HCT116 (cell line): ENCODE measurements around the gene FOXP1. TPM values are rescaled to one million over a fixed set of nuclear protein-coding genes. Genes with fewer than 3 reads are reported as not detected.

Source experiments
- ATAC-seq: fragments of 200-7000 bp; cut with Tn5 transposase; 2 replicates; pipeline ENCODE4 v1.9.1; 2020; ENCODE audit warnings: mild to moderate bottlenecking, moderate library complexity
- BruUV-seq: library from RNA; stranded (reverse); fragments of 400-500 nt; replicated peaks from 2 replicates; lab custom pipeline; 2021; lab: Mats Ljungman, UMichigan
- CTCF ChIA-PET: fragments of 300-600 bp; sonication (Branson Sonifier 250); formaldehyde crosslinking; loops from one replicate; lab custom pipeline; 2021; ENCODE audit warnings: antibody characterized with exemption; lab: Charles Lee
- POLR2A ChIA-PET: fragments of 300-600, 350-600 bp; sonication (Branson Sonifier 250); formaldehyde crosslinking; loops from one replicate; lab custom pipeline; 2021; ENCODE audit warnings: antibody characterized with exemption; lab: Charles Lee
- RAD21 ChIA-PET, 2 experiments: fragments of 300-600 bp; sonication (Branson Sonifier 250); formaldehyde crosslinking; loops; one replicate each; lab custom pipeline; 2023; ENCODE audit warnings: low total read pairs in 2 of 2; ENCODE audit not compliant: uncharacterized antibody in 2 of 2, unreplicated experiment in 2 of 2, low non-redundant PET in 1 of 2; lab: Charles Lee
- DNase-seq: peaks from one replicate; pipeline ENCODE4 v3.0.0-alpha.2; 2010; ENCODE audit warnings: low read depth, low spot score
- H2AFZ ChIP-seq: fragments of 200-600 bp; shearing (Covaris generic), sonication (generic); 2 replicates; pipeline ENCODE4 v1.6.1; 2017; ENCODE audit warnings: low read depth, mixed run types, mixed read lengths, antibody characterized with exemption, low read length; ENCODE audit not compliant: poor library complexity, severe bottlenecking
- H3K27ac ChIP-seq: 2 replicates; pipeline ENCODE4 v1.5.1; 2012; ENCODE audit warnings: low read depth, low read length
- H3K27me3 ChIP-seq: fragments of 200-600 bp; sonication (generic); 2 replicates; pipeline ENCODE4 v1.6.1; 2016; ENCODE audit warnings: mixed run types, low read length, mixed read lengths; ENCODE audit not compliant: insufficient read depth
- H3K36me3 ChIP-seq, 2 experiments: fragments of 200-500 bp in 1 of 2; fragments of 200-600 bp in 1 of 2; sonication (Bioruptor generic) in 1 of 2; sonication (generic) in 1 of 2; 2 replicates each; pipeline versions ENCODE4 v1.5.1 to v1.6.1; 2014 to 2016; ENCODE audit warnings: low read length in 2 of 2, inconsistent platforms in 1 of 2, mixed read lengths in 1 of 2, mixed run types in 1 of 2; ENCODE audit not compliant: insufficient read depth in 2 of 2, control insufficient read depth in 1 of 2
- H3K4me1 ChIP-seq, 2 experiments: fragments of 200-600 bp in 1 of 2; sonication (generic) in 1 of 2; 2 replicates each; pipeline versions ENCODE4 v1.5.1 to v1.6.1; 2012 to 2017; ENCODE audit warnings: low read length in 2 of 2, inconsistent platforms in 1 of 2, mild to moderate bottlenecking in 1 of 2, mixed read lengths in 1 of 2, mixed run types in 1 of 2, moderate library complexity in 1 of 2; ENCODE audit not compliant: insufficient read depth in 2 of 2, control insufficient read depth in 1 of 2
- H3K4me2 ChIP-seq: fragments of 200-600 bp; sonication (generic); 2 replicates; pipeline ENCODE4 v1.6.1; 2017; ENCODE audit warnings: mixed run types, low read length, mixed read lengths
- H3K4me3 ChIP-seq, 2 experiments: fragments of 200-600 bp in 1 of 2; sonication (generic) in 1 of 2; replicated peaks in 1 of 2; 2 replicates each; pipeline ENCODE4 v1.5.1; 2011 to 2016; ENCODE audit warnings: low read length in 2 of 2, control low read depth in 1 of 2, low read depth in 1 of 2, mild to moderate bottlenecking in 1 of 2, mixed read lengths in 1 of 2, mixed run types in 1 of 2
- H3K79me2 ChIP-seq: fragments of 200-600 bp; sonication (generic); 2 replicates; pipeline ENCODE4 v1.6.1; 2017; ENCODE audit warnings: mild to moderate bottlenecking, mixed run types, low read length, moderate library complexity, mixed read lengths; ENCODE audit not compliant: insufficient read depth
- H3K9ac ChIP-seq: fragments of 200-600 bp; sonication (generic); 2 replicates; pipeline ENCODE4 v1.6.1; 2016; ENCODE audit warnings: low read length, mixed read lengths
- H3K9me2 ChIP-seq: fragments of 200-600 bp; sonication (generic), shearing (Covaris generic); 2 replicates; pipeline ENCODE4 v1.6.1; 2017; ENCODE audit warnings: mixed run types, mild to moderate bottlenecking, moderate library complexity; ENCODE audit not compliant: insufficient read depth
- H3K9me3 ChIP-seq, 2 experiments: fragments of 200-500 bp in 1 of 2; fragments of 200-600 bp in 1 of 2; sonication (Bioruptor generic) in 1 of 2; sonication (generic) in 1 of 2; 2 replicates each; pipeline ENCODE4 v1.6.1; 2014 to 2017; ENCODE audit warnings: low read length in 2 of 2, mixed read lengths in 2 of 2, inconsistent platforms in 1 of 2, low read depth in 1 of 2, mild to moderate bottlenecking in 1 of 2, mixed run types in 1 of 2, moderate library complexity in 1 of 2; ENCODE audit not compliant: control insufficient read depth in 1 of 2, insufficient read depth in 1 of 2
- H4K20me1 ChIP-seq: fragments of 200-600 bp; sonication (generic), shearing (Covaris generic); 2 replicates; pipeline ENCODE4 v1.6.1; 2017; ENCODE audit warnings: mixed run types, mild to moderate bottlenecking, moderate library complexity; ENCODE audit not compliant: insufficient read depth
- CEBPB ChIP-seq: IDR thresholded peaks from 2 replicates; pipeline ENCODE4 v1.6.1; 2012; ENCODE audit warnings: low read depth
- CTCF ChIP-seq, 3 experiments: fragments of 200-600 bp in 1 of 3; sonication (generic) in 1 of 3; IDR thresholded peaks in 2 of 3; conservative IDR thresholded peaks in 1 of 3; 2 replicates each; pipeline ENCODE4 v1.5.1; 2012 to 2017; ENCODE audit warnings: low read depth in 2 of 3, low read length in 2 of 3, antibody characterized with exemption in 1 of 3, borderline replicate concordance in 1 of 3, control low read depth in 1 of 3, mild to moderate bottlenecking in 1 of 3, mixed read lengths in 1 of 3, mixed run types in 1 of 3, moderate library complexity in 1 of 3; ENCODE audit not compliant: insufficient read depth in 1 of 3
- EGR1 ChIP-seq: IDR thresholded peaks from 2 replicates; pipeline ENCODE4 v1.6.1; 2012; ENCODE audit warnings: low read depth
- EZH2 ChIP-seq: fragments of 200-600 bp; sonication (generic); IDR thresholded peaks from 2 replicates; pipeline ENCODE4 v1.6.1; 2017; ENCODE audit warnings: antibody characterized with exemption, mixed run types
- EZH2phosphoT487 ChIP-seq: fragments of 200-600 bp; IDR thresholded peaks from 2 replicates; pipeline ENCODE4 v1.6.1; 2018; ENCODE audit warnings: antibody characterized with exemption, borderline replicate concordance
- FOSL1 ChIP-seq: IDR thresholded peaks from 2 replicates; pipeline ENCODE4 v1.6.1; 2012; ENCODE audit warnings: low read depth
- JUND ChIP-seq: IDR thresholded peaks from 2 replicates; pipeline ENCODE4 v1.6.1; 2012
- POLR2A ChIP-seq: IDR thresholded peaks from 2 replicates; pipeline ENCODE4 v1.7.0; 2011; ENCODE audit warnings: borderline replicate concordance; ENCODE audit not compliant: insufficient read depth, insufficient read length; ENCODE audit errors: extremely low read depth
- POLR2AphosphoS5 ChIP-seq: IDR thresholded peaks from 2 replicates; pipeline ENCODE4 v1.6.1; 2011; ENCODE audit warnings: mild to moderate bottlenecking, low read depth, low read length, moderate library complexity
- RAD21 ChIP-seq: IDR thresholded peaks from 2 replicates; pipeline ENCODE4 v1.6.1; 2012; ENCODE audit warnings: low read depth, mild to moderate bottlenecking
- SIN3A ChIP-seq: IDR thresholded peaks from 2 replicates; pipeline ENCODE4 v1.6.1; 2012; ENCODE audit warnings: low read depth
- SP1 ChIP-seq: IDR thresholded peaks from 2 replicates; pipeline ENCODE4 v1.6.1; 2012; ENCODE audit warnings: low read depth
- SRF ChIP-seq: IDR thresholded peaks from 2 replicates; pipeline ENCODE4 v1.6.1; 2012; ENCODE audit warnings: low read depth
- TCF7L2 ChIP-seq: IDR thresholded peaks from 2 replicates; pipeline ENCODE4 v1.7.0; 2011; ENCODE audit warnings: borderline replicate concordance, inconsistent platforms; ENCODE audit not compliant: insufficient read depth, insufficient read length; ENCODE audit errors: extremely low read depth
- ZFX ChIP-seq: fragments of 450-650 bp; IDR thresholded peaks from 2 replicates; pipeline ENCODE4 v1.6.1; 2017
- intact Hi-C: fragments of 100-400 bp; cut with micrococcal nuclease; formaldehyde crosslinking; loops from 2 replicates; pipeline ENCODE4 v1.10.0; 2022
- total RNA-seq: library from RNA; stranded (reverse); gene quantifications from one replicate; pipeline ENCODE4 v1.2.1, GENCODE V29; 2021; ENCODE audit not compliant: unreplicated experiment
- TF ChIP-seq, protein P1 (sequence below): IDR thresholded peaks from 2 replicates; pipeline ENCODE4 v1.6.1; 2011; ENCODE audit warnings: mild to moderate bottlenecking, low read length, moderate library complexity; ENCODE audit not compliant: insufficient replicate concordance; ENCODE audit errors: extremely low read depth
- TF ChIP-seq, protein P2 (sequence below): IDR thresholded peaks from 2 replicates; pipeline ENCODE4 v1.6.1; 2012; ENCODE audit warnings: low read depth

FOXP1 gene
- total RNA-seq, 1 experiment from 2014 or later = 11.4 TPM

GRCh38 chr3:71629711-71630110 is 46.2 kb upstream of the FOXP1 start:
- Histone ChIP-seq H3K4me3 (no peak overlapping the region), H3K9me3 (no peaks in the 10 kb centered on the region), H3K4me1 (no peaks in the 10 kb centered on the region), H3K79me2 (no peaks in the 10 kb centered on the region), H3K36me3 (no peaks in the 10 kb centered on the region), H3K27me3 (no peaks in the 10 kb centered on the region), H2AFZ (no peak overlapping the region), H3K9ac (no peak overlapping the region), H3K4me2 (no peak overlapping the region), H3K27ac (no peak overlapping the region), H4K20me1 (no peaks in the 10 kb centered on the region)
- no TSS peak for BruUV-seq
- ChIA-PET CTCF (no interaction called here), POLR2A (no interaction called here)
- DNase-seq (no peak), ATAC-seq (no peak)
- intact Hi-C loops = no loop called here
- TF ChIP-seq SIN3A (no peak), EZH2phosphoT487 (no peak), SP1 (no peak), FOSL1 (no peak), CTCF (IDR thresholded peaks at IDR 0.05 in 2 of 3, conservative IDR thresholded peaks at IDR 0.05 in 1 of 3; ENCODE audit: borderline replicate concordance in 1 of 3, insufficient read depth in 1 of 3, low read depth in 2 of 3, low read length in 2 of 3) (no peak), ZFX (no peak), TCF7L2 (no peak), RAD21 (no peak), POLR2AphosphoS5 (no peak), CEBPB (no peak), EGR1 (no peak), POLR2A (no peak), JUND (no peak), EZH2 (no peak), SRF (no peak)
- TF ChIP-seq, protein P1, sequence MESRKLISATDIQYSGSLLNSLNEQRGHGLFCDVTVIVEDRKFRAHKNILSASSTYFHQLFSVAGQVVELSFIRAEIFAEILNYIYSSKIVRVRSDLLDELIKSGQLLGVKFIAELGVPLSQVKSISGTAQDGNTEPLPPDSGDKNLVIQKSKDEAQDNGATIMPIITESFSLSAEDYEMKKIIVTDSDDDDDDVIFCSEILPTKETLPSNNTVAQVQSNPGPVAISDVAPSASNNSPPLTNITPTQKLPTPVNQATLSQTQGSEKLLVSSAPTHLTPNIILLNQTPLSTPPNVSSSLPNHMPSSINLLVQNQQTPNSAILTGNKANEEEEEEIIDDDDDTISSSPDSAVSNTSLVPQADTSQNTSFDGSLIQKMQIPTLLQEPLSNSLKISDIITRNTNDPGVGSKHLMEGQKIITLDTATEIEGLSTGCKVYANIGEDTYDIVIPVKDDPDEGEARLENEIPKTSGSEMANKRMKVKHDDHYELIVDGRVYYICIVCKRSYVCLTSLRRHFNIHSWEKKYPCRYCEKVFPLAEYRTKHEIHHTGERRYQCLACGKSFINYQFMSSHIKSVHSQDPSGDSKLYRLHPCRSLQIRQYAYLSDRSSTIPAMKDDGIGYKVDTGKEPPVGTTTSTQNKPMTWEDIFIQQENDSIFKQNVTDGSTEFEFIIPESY = no peak
- TF ChIP-seq, protein P2, sequence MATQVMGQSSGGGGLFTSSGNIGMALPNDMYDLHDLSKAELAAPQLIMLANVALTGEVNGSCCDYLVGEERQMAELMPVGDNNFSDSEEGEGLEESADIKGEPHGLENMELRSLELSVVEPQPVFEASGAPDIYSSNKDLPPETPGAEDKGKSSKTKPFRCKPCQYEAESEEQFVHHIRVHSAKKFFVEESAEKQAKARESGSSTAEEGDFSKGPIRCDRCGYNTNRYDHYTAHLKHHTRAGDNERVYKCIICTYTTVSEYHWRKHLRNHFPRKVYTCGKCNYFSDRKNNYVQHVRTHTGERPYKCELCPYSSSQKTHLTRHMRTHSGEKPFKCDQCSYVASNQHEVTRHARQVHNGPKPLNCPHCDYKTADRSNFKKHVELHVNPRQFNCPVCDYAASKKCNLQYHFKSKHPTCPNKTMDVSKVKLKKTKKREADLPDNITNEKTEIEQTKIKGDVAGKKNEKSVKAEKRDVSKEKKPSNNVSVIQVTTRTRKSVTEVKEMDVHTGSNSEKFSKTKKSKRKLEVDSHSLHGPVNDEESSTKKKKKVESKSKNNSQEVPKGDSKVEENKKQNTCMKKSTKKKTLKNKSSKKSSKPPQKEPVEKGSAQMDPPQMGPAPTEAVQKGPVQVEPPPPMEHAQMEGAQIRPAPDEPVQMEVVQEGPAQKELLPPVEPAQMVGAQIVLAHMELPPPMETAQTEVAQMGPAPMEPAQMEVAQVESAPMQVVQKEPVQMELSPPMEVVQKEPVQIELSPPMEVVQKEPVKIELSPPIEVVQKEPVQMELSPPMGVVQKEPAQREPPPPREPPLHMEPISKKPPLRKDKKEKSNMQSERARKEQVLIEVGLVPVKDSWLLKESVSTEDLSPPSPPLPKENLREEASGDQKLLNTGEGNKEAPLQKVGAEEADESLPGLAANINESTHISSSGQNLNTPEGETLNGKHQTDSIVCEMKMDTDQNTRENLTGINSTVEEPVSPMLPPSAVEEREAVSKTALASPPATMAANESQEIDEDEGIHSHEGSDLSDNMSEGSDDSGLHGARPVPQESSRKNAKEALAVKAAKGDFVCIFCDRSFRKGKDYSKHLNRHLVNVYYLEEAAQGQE = no peak
- TF ChIP-seq, all 23 proteins: peak for 0
- RAD21 ChIA-PET = no interaction called here
- H3K9me2 ChIP-seq = no peaks in the 10 kb centered on the region
